HCT116 (cell line): ENCODE data around the gene DTX1. TPM values are rescaled to one million over a fixed set of nuclear protein-coding genes. Genes with fewer than 3 reads are reported as not detected.

ENCODE experiments used
- ATAC-seq: fragments of 200-7000 bp; cut with Tn5 transposase; 2 replicates; pipeline ENCODE4 v1.9.1; 2020; ENCODE audit warnings: mild to moderate bottlenecking, moderate library complexity
- BruUV-seq: library from RNA; stranded (reverse); fragments of 400-500 nt; replicated peaks from 2 replicates; lab custom pipeline; 2021; lab: Mats Ljungman, UMichigan
- CTCF ChIA-PET: fragments of 300-600 bp; sonication (Branson Sonifier 250); formaldehyde crosslinking; loops from one replicate; lab custom pipeline; 2021; ENCODE audit warnings: antibody characterized with exemption; lab: Charles Lee
- POLR2A ChIA-PET: fragments of 300-600, 350-600 bp; sonication (Branson Sonifier 250); formaldehyde crosslinking; loops from one replicate; lab custom pipeline; 2021; ENCODE audit warnings: antibody characterized with exemption; lab: Charles Lee
- RAD21 ChIA-PET, 2 experiments: fragments of 300-600 bp; sonication (Branson Sonifier 250); formaldehyde crosslinking; loops; one replicate each; lab custom pipeline; 2023; ENCODE audit warnings: low total read pairs in 2 of 2; ENCODE audit not compliant: uncharacterized antibody in 2 of 2, unreplicated experiment in 2 of 2, low non-redundant PET in 1 of 2; lab: Charles Lee
- DNase-seq: peaks from one replicate; pipeline ENCODE4 v3.0.0-alpha.2; 2010; ENCODE audit warnings: low read depth, low spot score
- H2AFZ ChIP-seq: fragments of 200-600 bp; shearing (Covaris generic), sonication (generic); 2 replicates; pipeline ENCODE4 v1.6.1; 2017; ENCODE audit warnings: low read depth, mixed run types, mixed read lengths, antibody characterized with exemption, low read length; ENCODE audit not compliant: poor library complexity, severe bottlenecking
- H3K27ac ChIP-seq: 2 replicates; pipeline ENCODE4 v1.5.1; 2012; ENCODE audit warnings: low read depth, low read length
- H3K27me3 ChIP-seq: fragments of 200-600 bp; sonication (generic); 2 replicates; pipeline ENCODE4 v1.6.1; 2016; ENCODE audit warnings: mixed run types, low read length, mixed read lengths; ENCODE audit not compliant: insufficient read depth
- H3K36me3 ChIP-seq, 2 experiments: fragments of 200-500 bp in 1 of 2; fragments of 200-600 bp in 1 of 2; sonication (Bioruptor generic) in 1 of 2; sonication (generic) in 1 of 2; 2 replicates each; pipeline versions ENCODE4 v1.5.1 to v1.6.1; 2014 to 2016; ENCODE audit warnings: low read length in 2 of 2, inconsistent platforms in 1 of 2, mixed read lengths in 1 of 2, mixed run types in 1 of 2; ENCODE audit not compliant: insufficient read depth in 2 of 2, control insufficient read depth in 1 of 2
- H3K4me1 ChIP-seq, 2 experiments: fragments of 200-600 bp in 1 of 2; sonication (generic) in 1 of 2; 2 replicates each; pipeline versions ENCODE4 v1.5.1 to v1.6.1; 2012 to 2017; ENCODE audit warnings: low read length in 2 of 2, inconsistent platforms in 1 of 2, mild to moderate bottlenecking in 1 of 2, mixed read lengths in 1 of 2, mixed run types in 1 of 2, moderate library complexity in 1 of 2; ENCODE audit not compliant: insufficient read depth in 2 of 2, control insufficient read depth in 1 of 2
- H3K4me2 ChIP-seq: fragments of 200-600 bp; sonication (generic); 2 replicates; pipeline ENCODE4 v1.6.1; 2017; ENCODE audit warnings: mixed run types, low read length, mixed read lengths
- H3K4me3 ChIP-seq, 2 experiments: fragments of 200-600 bp in 1 of 2; sonication (generic) in 1 of 2; replicated peaks in 1 of 2; 2 replicates each; pipeline ENCODE4 v1.5.1; 2011 to 2016; ENCODE audit warnings: low read length in 2 of 2, control low read depth in 1 of 2, low read depth in 1 of 2, mild to moderate bottlenecking in 1 of 2, mixed read lengths in 1 of 2, mixed run types in 1 of 2
- H3K79me2 ChIP-seq: fragments of 200-600 bp; sonication (generic); 2 replicates; pipeline ENCODE4 v1.6.1; 2017; ENCODE audit warnings: mild to moderate bottlenecking, mixed run types, low read length, moderate library complexity, mixed read lengths; ENCODE audit not compliant: insufficient read depth
- H3K9ac ChIP-seq: fragments of 200-600 bp; sonication (generic); 2 replicates; pipeline ENCODE4 v1.6.1; 2016; ENCODE audit warnings: low read length, mixed read lengths
- H3K9me2 ChIP-seq: fragments of 200-600 bp; sonication (generic), shearing (Covaris generic); 2 replicates; pipeline ENCODE4 v1.6.1; 2017; ENCODE audit warnings: mixed run types, mild to moderate bottlenecking, moderate library complexity; ENCODE audit not compliant: insufficient read depth
- H3K9me3 ChIP-seq, 2 experiments: fragments of 200-500 bp in 1 of 2; fragments of 200-600 bp in 1 of 2; sonication (Bioruptor generic) in 1 of 2; sonication (generic) in 1 of 2; 2 replicates each; pipeline ENCODE4 v1.6.1; 2014 to 2017; ENCODE audit warnings: low read length in 2 of 2, mixed read lengths in 2 of 2, inconsistent platforms in 1 of 2, low read depth in 1 of 2, mild to moderate bottlenecking in 1 of 2, mixed run types in 1 of 2, moderate library complexity in 1 of 2; ENCODE audit not compliant: control insufficient read depth in 1 of 2, insufficient read depth in 1 of 2
- H4K20me1 ChIP-seq: fragments of 200-600 bp; sonication (generic), shearing (Covaris generic); 2 replicates; pipeline ENCODE4 v1.6.1; 2017; ENCODE audit warnings: mixed run types, mild to moderate bottlenecking, moderate library complexity; ENCODE audit not compliant: insufficient read depth
- ATF3 ChIP-seq: IDR thresholded peaks from 2 replicates; pipeline ENCODE4 v1.6.1; 2012
- CBX3 ChIP-seq: IDR thresholded peaks from 2 replicates; pipeline ENCODE4 v1.6.1; 2012; ENCODE audit warnings: low read depth
- CEBPB ChIP-seq: IDR thresholded peaks from 2 replicates; pipeline ENCODE4 v1.6.1; 2012; ENCODE audit warnings: low read depth
- CTCF ChIP-seq, 3 experiments: fragments of 200-600 bp in 1 of 3; sonication (generic) in 1 of 3; IDR thresholded peaks in 2 of 3; conservative IDR thresholded peaks in 1 of 3; 2 replicates each; pipeline ENCODE4 v1.5.1; 2012 to 2017; ENCODE audit warnings: low read depth in 2 of 3, low read length in 2 of 3, antibody characterized with exemption in 1 of 3, borderline replicate concordance in 1 of 3, control low read depth in 1 of 3, mild to moderate bottlenecking in 1 of 3, mixed read lengths in 1 of 3, mixed run types in 1 of 3, moderate library complexity in 1 of 3; ENCODE audit not compliant: insufficient read depth in 1 of 3
- ELF1 ChIP-seq: IDR thresholded peaks from 2 replicates; pipeline ENCODE4 v1.6.1; 2012; ENCODE audit warnings: low read depth, borderline replicate concordance
- EZH2phosphoT487 ChIP-seq: fragments of 200-600 bp; IDR thresholded peaks from 2 replicates; pipeline ENCODE4 v1.6.1; 2018; ENCODE audit warnings: antibody characterized with exemption, borderline replicate concordance
- MAX ChIP-seq: IDR thresholded peaks from 2 replicates; pipeline ENCODE4 v1.6.1; 2012
- POLR2A ChIP-seq: IDR thresholded peaks from 2 replicates; pipeline ENCODE4 v1.7.0; 2011; ENCODE audit warnings: borderline replicate concordance; ENCODE audit not compliant: insufficient read depth, insufficient read length; ENCODE audit errors: extremely low read depth
- POLR2AphosphoS5 ChIP-seq: IDR thresholded peaks from 2 replicates; pipeline ENCODE4 v1.6.1; 2011; ENCODE audit warnings: mild to moderate bottlenecking, low read depth, low read length, moderate library complexity
- RAD21 ChIP-seq: IDR thresholded peaks from 2 replicates; pipeline ENCODE4 v1.6.1; 2012; ENCODE audit warnings: low read depth, mild to moderate bottlenecking
- SIN3A ChIP-seq: IDR thresholded peaks from 2 replicates; pipeline ENCODE4 v1.6.1; 2012; ENCODE audit warnings: low read depth
- SP1 ChIP-seq: IDR thresholded peaks from 2 replicates; pipeline ENCODE4 v1.6.1; 2012; ENCODE audit warnings: low read depth
- SRF ChIP-seq: IDR thresholded peaks from 2 replicates; pipeline ENCODE4 v1.6.1; 2012; ENCODE audit warnings: low read depth
- YY1 ChIP-seq: IDR thresholded peaks from 2 replicates; pipeline ENCODE4 v1.6.1; 2011; ENCODE audit warnings: low read length, low read depth, moderate library complexity, mild to moderate bottlenecking; ENCODE audit not compliant: insufficient replicate concordance; ENCODE audit errors: extremely low read depth
- ZBTB33 ChIP-seq: IDR thresholded peaks from 2 replicates; pipeline ENCODE4 v1.6.1; 2011; ENCODE audit warnings: mild to moderate bottlenecking, low read length, moderate library complexity; ENCODE audit not compliant: insufficient replicate concordance; ENCODE audit errors: extremely low read depth
- ZFX ChIP-seq: fragments of 450-650 bp; IDR thresholded peaks from 2 replicates; pipeline ENCODE4 v1.6.1; 2017
- intact Hi-C: fragments of 100-400 bp; cut with micrococcal nuclease; formaldehyde crosslinking; loops from 2 replicates; pipeline ENCODE4 v1.10.0; 2022
- total RNA-seq: library from RNA; stranded (reverse); gene quantifications from one replicate; pipeline ENCODE4 v1.2.1, GENCODE V29; 2021; ENCODE audit not compliant: unreplicated experiment

The DTX1 gene
- total RNA-seq, 1 experiment from 2014 or later = not detected

GRCh38 chr12:113102811-113103210, 46.3 kb downstream of the DTX1 start:
- peaks cover 6 to 14% of the 10 kb centered on the region in 2 experiments; a peak in 3 of 4 replicates for H3K4me1 ChIP-seq
- BruUV-seq = no TSS peak
- no peak overlapping the region for H3K4me2 ChIP-seq
- intact Hi-C loops = no loop called here
- ATAC-seq (no peak), DNase-seq (no peak)
- H3K36me3 ChIP-seq = no peaks in the 10 kb centered on the region
- H3K9me2 ChIP-seq = no peaks in the 10 kb centered on the region
- POLR2A ChIA-PET = no interaction called here
- TF ChIP-seq SP1 (no peak), MAX (no peak), ZFX (no peak), POLR2AphosphoS5 (no peak), EZH2phosphoT487 (no peak), ZBTB33 (no peak), CTCF (IDR thresholded peaks at IDR 0.05 in 2 of 3, conservative IDR thresholded peaks at IDR 0.05 in 1 of 3; ENCODE audit: borderline replicate concordance in 1 of 3, insufficient read depth in 1 of 3, low read depth in 2 of 3, low read length in 2 of 3) (no peak), ATF3 (no peak), SRF (no peak), POLR2A (no peak), RAD21 (no peak), CBX3 (no peak), YY1 (no peak), ELF1 (no peak), CEBPB (no peak), SIN3A (no peak)
- H3K79me2 ChIP-seq = no peaks in the 10 kb centered on the region
- H3K27ac ChIP-seq = no peak overlapping the region
- H3K9ac ChIP-seq = no peak overlapping the region
- H2AFZ ChIP-seq = no peak overlapping the region
- H3K9me3 ChIP-seq = no peaks in the 10 kb centered on the region
- no peak overlapping the region for H3K4me3 ChIP-seq
- no peaks in the 10 kb centered on the region for H3K27me3 ChIP-seq
- CTCF ChIA-PET = interaction anchor here (2.0 kb wide), 1 partner anchor 110 kb away, joined by 4 read pairs; no protein-coding TSS in a partner anchor
- RAD21 ChIA-PET = no interaction called here
- H4K20me1 ChIP-seq = no peaks in the 10 kb centered on the region
